ENCODE results near the gene CD36. TPM values are rescaled to one million over a fixed set of nuclear protein-coding genes. Genes with fewer than 3 reads are reported as not detected.

Gene CD36
- total RNA-seq, 1 donor from 2014 or later: not detected

GRCh38 chr7:80711531-80711930, 73.1 kb downstream of the CD36 start:
- intact Hi-C loops (cut with micrococcal nuclease): no loop called here
- Mint-ChIP-seq H3K9me3 (no peaks in the 10 kb centered on the region), H3K36me3 (ENCODE audit: low read depth) (no peaks in the 10 kb centered on the region), H3K4me1 (no peaks in the 10 kb centered on the region), H3K27me3 (no peaks in the 10 kb centered on the region), H3K27ac (no peak overlapping the region), H3K4me3 (no peak overlapping the region)
- no peak for DNase-seq

- Mint-ChIP-seq H3K27ac (no peak overlapping the region), H3K4me1 (no peaks in the 10 kb centered on the region), H3K27me3 (no peaks in the 10 kb centered on the region), H3K36me3 (ENCODE audit: low read depth) (no peaks in the 10 kb centered on the region), H3K9me3 (no peaks in the 10 kb centered on the region), H3K4me3 (no peak overlapping the region)
- intact Hi-C loops (cut with micrococcal nuclease): no loop called here
- DNase-seq: no peak
Observed at GRCh38 chr7:80719261-80719660, 80.8 kb downstream of the CD36 start.

DNA sequence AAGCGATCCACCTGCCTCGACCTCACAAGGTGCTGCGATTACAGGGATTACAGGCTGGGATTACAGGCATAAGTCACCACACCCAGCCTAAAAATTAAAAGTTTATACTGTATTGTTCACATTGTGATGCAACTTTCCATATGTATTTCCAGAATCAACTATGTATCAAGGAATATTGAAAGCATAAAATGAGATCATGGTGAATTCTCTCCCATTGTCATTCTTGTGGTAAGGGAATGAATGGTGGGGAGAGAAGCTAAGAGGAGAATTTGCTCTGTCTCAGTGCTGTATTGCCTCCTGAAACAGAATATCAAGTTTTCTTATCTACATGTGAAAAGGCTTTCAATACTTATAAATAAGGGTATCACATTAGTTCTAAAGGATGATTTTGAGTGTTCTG, 81.7 kb downstream of the CD36 start:
- H3K27me3 Mint-ChIP-seq: no peaks in the 10 kb centered on the region
- H3K4me3 Mint-ChIP-seq: no peak overlapping the region
- intact Hi-C loops (cut with micrococcal nuclease): no loop called here

DNA sequence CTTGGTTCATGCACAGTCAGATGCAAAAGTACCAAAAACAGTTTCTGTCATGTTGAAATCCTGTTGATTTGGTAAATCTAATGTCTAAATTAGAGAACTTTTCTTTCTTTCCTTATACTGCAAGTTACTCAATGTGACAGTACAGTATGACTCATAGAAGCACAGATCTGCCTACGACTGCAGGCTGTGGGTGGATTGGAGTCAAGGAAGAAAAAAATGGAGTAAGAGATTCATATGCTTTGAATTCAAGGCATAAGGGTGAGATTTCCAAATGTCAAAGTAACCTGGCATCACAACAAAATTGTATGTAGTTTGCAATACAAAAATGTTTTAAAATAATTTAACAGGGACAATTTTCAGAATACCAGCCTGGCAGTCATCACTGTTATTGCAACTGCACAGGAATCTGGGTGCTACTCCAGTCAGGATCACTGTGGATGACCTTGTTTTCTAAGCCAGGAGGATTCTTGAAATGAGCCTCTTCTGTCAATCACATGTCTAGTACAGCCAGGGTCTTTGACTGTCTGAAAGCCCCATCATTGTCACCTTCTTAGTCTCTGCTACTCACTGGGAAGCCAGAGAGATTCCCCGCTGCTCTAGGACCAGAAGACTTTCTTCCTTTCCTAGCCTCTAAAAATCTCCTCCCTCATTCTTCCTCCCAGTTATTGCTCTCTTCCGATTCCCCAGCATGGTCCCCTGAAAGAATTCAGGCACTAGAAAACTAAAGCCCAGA, 83.6 kb downstream of the CD36 start:
- Mint-ChIP-seq H3K27me3 (no peaks in the 10 kb centered on the region), H3K9me3 (no peaks in the 10 kb centered on the region), H3K36me3 (ENCODE audit: low read depth) (no peaks in the 10 kb centered on the region), H3K27ac (no peak overlapping the region), H3K4me3 (no peak overlapping the region), H3K4me1 (no peaks in the 10 kb centered on the region)
- no peak for DNase-seq
- intact Hi-C loops (cut with micrococcal nuclease): no loop called here

More for the DNA sequence above, 81.7 kb downstream of the CD36 start:
- no peaks in the 10 kb centered on the region for H3K9me3 Mint-ChIP-seq
- H3K4me1 Mint-ChIP-seq: no peaks in the 10 kb centered on the region
- no peaks in the 10 kb centered on the region for H3K36me3 Mint-ChIP-seq (ENCODE audit: low read depth)
- DNase-seq: no peak
- no peak overlapping the region for H3K27ac Mint-ChIP-seq

GRCh38 chr7:80722616-80723195, 84.3 kb downstream of the CD36 start:
- Mint-ChIP-seq H3K4me1 (no peaks in the 10 kb centered on the region), H3K27me3 (no peaks in the 10 kb centered on the region), H3K4me3 (no peak overlapping the region), H3K9me3 (no peaks in the 10 kb centered on the region), H3K36me3 (ENCODE audit: low read depth) (no peaks in the 10 kb centered on the region), H3K27ac (no peak overlapping the region)
- DNase-seq: no peak
- intact Hi-C loops (cut with micrococcal nuclease): no loop called here

DNA sequence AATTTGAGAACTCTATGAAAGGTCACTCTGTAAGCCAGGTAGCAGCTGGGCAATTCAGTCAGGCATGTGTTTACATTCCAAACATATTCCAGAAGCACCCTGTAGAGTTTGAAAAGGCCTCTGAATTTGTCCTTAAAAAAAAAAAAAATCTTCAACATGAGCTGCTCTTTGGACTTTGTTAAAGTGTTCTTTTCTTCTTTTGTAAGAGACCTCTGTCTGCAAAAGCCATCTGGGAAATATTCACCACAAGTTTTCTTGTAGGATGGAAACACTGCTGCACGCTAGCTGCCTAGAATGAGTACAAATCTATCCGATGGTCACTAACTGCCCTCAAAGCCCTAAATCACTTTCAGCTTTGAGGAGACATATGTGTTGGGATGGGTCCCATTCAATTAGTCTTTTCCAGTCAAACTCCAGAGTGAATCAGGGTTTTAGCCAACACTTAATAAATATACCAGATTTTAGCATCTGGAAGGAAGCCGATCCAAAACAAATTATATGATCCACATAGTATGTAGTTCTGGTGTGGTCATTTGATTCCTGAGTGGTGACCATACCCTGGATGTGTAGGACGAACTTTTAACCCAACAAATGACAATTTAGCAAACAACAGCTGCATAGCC, 85.9 kb downstream of the CD36 start:
- Mint-ChIP-seq H3K4me1 (no peaks in the 10 kb centered on the region), H3K27ac (no peak overlapping the region), H3K9me3 (no peaks in the 10 kb centered on the region), H3K27me3 (no peaks in the 10 kb centered on the region), H3K4me3 (no peak overlapping the region), H3K36me3 (ENCODE audit: low read depth) (no peaks in the 10 kb centered on the region)
- no peak for DNase-seq
- intact Hi-C loops (cut with micrococcal nuclease): no loop called here

DNA sequence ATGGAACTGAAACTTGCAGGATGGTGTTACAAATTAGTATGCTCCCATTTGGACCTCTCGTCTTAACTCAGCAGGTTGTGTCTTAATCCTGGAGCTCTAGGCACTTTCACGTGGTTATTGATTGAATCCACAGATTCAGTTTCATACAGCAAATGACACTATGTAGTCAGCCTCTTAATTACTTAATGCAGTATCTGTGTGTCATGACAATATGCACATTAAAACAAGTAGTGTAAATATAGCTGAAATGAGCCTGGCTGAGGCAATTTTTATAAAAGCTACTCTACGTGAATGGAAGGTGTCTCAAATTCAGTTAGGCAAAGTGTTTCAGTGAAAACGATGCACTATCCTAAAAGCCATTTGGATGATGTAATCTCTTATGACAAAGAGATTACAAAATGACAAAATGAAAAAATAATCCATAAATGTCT, 86.8 kb downstream of the CD36 start:
- Mint-ChIP-seq H3K9me3 (no peaks in the 10 kb centered on the region), H3K36me3 (ENCODE audit: low read depth) (no peaks in the 10 kb centered on the region), H3K27ac (no peak overlapping the region), H3K4me3 (no peak overlapping the region), H3K4me1 (no peaks in the 10 kb centered on the region), H3K27me3 (no peaks in the 10 kb centered on the region)
- intact Hi-C loops (cut with micrococcal nuclease): no loop called here
- no peak for DNase-seq

Other genes starting within 250 kb of the CD36 start
- gene GNAT3, start 126.6 kb upstream of the CD36 start, total RNA-seq: not detected in 2 replicates

All from activated CD4-positive, alpha-beta T cell treated with anti-CD3 and anti-CD28 coated beads, Interleukin-2, amount 10 ng/mL, durations not matched to agents 24 days and 14 days (primary cell).